ENCODE data around the gene CCNF. TPM values are rescaled to one million over a fixed set of nuclear protein-coding genes. Genes with fewer than 3 reads are reported as not detected.

The CCNF gene
- total and polyA plus RNA-seq, 12 donors: 0.71 to 5.4 (median 2.2) TPM

DNA sequence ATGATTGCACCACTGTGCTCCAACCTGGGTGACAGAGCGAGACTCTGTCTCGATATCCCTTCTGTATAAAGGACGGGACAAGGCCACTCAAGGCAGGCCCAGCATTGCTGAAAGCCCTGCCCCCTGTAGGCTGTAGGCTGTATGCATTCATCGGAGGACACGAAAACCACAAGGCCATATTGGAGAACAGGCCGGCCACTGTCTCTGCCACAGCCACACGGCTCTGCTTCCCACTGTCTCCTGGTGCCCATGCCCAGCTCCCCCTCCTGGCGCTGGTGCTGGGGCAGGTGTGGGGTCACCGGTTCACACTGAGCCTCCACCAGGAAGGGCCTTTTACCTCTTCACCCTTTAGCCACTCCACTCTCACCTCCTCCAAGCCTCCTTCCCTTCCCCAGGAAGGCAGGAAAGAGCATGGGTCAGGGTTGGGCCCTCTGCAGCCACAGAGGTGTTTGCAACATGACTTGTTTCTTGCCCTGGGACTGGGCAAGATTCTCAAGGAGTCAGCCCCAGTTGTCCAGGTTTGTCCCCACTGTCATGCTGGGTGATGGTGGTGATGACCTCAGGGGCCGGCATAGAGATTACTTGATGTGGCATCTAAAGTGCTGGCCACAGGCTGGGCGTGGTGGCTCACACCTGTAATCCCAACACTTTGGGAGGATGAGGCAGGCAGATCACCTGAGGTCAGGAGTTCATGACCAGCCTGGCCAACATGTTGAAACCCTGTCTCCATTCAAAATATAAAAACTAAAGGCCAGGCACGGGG, 36.6 kb downstream of the CCNF start:
- no peak overlapping the region for H3K27ac ChIP-seq
- DNase-seq: no peak
- intact Hi-C loops (cut with DNase I): no loop called here
- no peaks in the 10 kb centered on the region for H3K9me3 ChIP-seq (replicated peaks in 1 of 3)
- H3K27me3 ChIP-seq: no peaks in the 10 kb centered on the region
- peaks cover 15 to 21% of the 10 kb centered on the region in 2 donors for H3K4me1 ChIP-seq (replicated peaks in 1 of 2)
- H3K4me3 ChIP-seq: no peak overlapping the region
- WGBS, 4 donors: 77 to 79% (median 78%) methylated on average over 11 to 12 of the region's 12 CpGs
- TF ChIP-seq, protein P1, sequence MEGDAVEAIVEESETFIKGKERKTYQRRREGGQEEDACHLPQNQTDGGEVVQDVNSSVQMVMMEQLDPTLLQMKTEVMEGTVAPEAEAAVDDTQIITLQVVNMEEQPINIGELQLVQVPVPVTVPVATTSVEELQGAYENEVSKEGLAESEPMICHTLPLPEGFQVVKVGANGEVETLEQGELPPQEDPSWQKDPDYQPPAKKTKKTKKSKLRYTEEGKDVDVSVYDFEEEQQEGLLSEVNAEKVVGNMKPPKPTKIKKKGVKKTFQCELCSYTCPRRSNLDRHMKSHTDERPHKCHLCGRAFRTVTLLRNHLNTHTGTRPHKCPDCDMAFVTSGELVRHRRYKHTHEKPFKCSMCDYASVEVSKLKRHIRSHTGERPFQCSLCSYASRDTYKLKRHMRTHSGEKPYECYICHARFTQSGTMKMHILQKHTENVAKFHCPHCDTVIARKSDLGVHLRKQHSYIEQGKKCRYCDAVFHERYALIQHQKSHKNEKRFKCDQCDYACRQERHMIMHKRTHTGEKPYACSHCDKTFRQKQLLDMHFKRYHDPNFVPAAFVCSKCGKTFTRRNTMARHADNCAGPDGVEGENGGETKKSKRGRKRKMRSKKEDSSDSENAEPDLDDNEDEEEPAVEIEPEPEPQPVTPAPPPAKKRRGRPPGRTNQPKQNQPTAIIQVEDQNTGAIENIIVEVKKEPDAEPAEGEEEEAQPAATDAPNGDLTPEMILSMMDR (IDR thresholded peaks at IDR 0.05): peak in 1 of 6 experiments; percentile 18
- no peak for TF ChIP-seq POLR2A (IDR thresholded peaks at IDR 0.05)
- no peaks in the 10 kb centered on the region for H3K36me3 ChIP-seq (replicated peaks in 1 of 2)

DNA sequence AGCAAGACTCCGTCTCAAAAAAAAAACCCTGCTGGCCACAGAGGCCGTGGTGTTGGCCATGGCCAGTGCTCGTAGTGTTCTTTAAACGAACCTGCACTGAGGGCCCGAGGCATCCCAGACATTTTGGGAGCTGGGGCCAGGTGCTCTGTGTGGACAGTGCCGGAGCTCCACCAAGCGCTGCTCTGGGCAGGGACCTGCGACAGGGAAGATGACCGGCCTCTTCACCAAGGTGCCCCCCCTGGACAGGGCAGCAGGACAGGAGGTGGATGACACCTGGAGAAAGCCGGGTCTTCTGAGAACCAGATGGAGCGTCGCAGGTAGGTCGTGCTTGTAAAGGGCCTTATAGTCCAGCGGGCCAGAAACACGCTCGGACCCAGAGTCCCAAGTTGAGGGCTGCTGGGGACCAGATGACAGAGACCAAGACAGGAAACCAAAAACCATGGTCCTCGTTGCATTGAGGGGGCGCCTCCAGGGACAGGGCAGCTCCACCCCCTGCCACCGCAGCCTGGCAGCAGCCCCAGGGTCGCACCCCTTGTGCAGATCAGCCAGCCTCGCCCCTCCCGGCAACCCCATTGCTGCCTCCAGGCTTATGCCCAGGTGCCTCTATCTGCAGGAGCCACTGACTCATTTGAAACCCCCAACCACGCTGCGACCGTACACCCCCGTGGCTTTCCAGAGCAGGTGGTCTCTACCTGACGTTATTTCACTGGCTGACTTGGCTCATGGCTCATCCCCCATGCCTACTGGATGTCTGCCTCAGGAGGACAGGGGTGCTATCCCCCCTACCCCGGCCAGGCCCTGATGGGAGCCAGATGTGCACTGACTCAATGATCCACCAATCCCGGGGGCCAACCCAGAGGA, 37.6 kb downstream of the CCNF start:
- intact Hi-C loops (cut with DNase I): no loop called here
- no peak for DNase-seq
- Histone ChIP-seq H3K36me3 (replicated peaks in 1 of 2) (no peaks in the 10 kb centered on the region), H3K27me3 (peaks cover 7% of the 10 kb centered on the region), H3K4me1 (replicated peaks in 1 of 2) (peaks cover 25 to 32% of the 10 kb centered on the region in 2 donors), H3K9me3 (replicated peaks in 1 of 3) (no peaks in the 10 kb centered on the region), H3K4me3 (no peak overlapping the region), H3K27ac (no peak overlapping the region)
- WGBS, 4 donors: 76 to 82% (median 79%) methylated on average over 18 to 29 of the region's 29 CpGs
- TF ChIP-seq, protein P1 (IDR thresholded peaks at IDR 0.05): no peak
- TF ChIP-seq POLR2A (IDR thresholded peaks at IDR 0.05): no peak

DNA sequence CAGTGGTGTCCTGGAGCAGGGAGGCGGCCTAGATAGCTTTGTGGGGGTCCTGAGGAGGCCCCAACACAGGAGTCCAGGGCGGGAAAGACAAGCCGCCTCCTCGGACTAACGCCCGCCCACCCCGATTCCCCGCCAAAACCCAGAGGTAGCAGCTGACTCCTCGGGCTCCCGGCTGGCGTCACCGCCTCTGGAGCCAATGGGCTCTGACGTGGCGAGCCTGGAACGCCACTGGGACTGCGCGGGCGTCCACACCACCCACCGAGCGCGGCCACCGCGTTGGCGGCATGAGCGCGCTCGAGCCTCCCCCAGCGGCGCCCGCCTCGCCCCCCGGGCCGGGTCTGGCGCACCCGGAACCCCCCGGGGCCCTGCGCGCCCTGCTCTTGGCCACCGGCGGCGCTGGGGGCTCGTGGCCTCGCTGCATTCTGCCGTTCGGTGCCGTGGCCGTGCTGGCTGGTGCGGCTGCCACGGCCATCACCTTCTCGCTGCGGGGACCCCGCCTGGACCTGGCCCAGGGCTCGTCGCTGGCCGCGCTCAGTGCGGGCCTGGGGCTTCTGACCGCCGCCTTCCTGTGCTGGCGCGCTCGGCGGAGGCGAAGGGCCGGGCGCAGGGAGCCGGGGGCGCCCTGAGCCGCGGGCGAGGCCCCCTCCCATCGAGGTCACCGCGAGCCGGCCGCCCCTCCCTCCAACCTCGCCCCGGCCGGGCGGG, 38.4 kb downstream of the CCNF start:
- TF ChIP-seq POLR2A (IDR thresholded peaks at IDR 0.05): peak; percentile 67 to 84
- TF ChIP-seq, protein P1 (IDR thresholded peaks at IDR 0.05): peak in 1 of 6 experiments; percentile 25
- peak; percentile 67 to 89 (median 79) for DNase-seq
- intact Hi-C loops (cut with DNase I): no loop called here

More for the DNA sequence above, 38.4 kb downstream of the CCNF start:
- peaks cover 25 to 38% of the 10 kb centered on the region in 2 donors for H3K4me1 ChIP-seq (replicated peaks in 1 of 2)
- no peaks in the 10 kb centered on the region for H3K9me3 ChIP-seq (replicated peaks in 1 of 3)
- H3K27ac ChIP-seq: peak overlapping the region in 2 of 5 donors; percentile 44 to 70
- no peaks in the 10 kb centered on the region for H3K36me3 ChIP-seq (replicated peaks in 1 of 2)
- H3K27me3 ChIP-seq: peaks cover 15% of the 10 kb centered on the region
- H3K4me3 ChIP-seq: peak overlapping the region in 1 of 4 donors; percentile 71
- WGBS, 4 donors: 1 to 33% (median 2%) methylated on average over 1 to 80 of the region's 80 CpGs
